KMS-11 (cell line): ENCODE measurements around the gene CUEDC1.

Experiments used
- H2AFZ ChIP-seq: fragments of 200-600 bp; sonication (generic); 2 replicates; pipeline ENCODE4 v1.6.1; 2016; ENCODE audit warnings: antibody characterized with exemption, mixed run types, low read depth
- H3K27ac ChIP-seq: fragments of 200-600 bp; sonication (generic); 2 replicates; pipeline ENCODE4 v1.6.1; 2016; ENCODE audit warnings: mild to moderate bottlenecking, mixed run types
- H3K27me3 ChIP-seq: fragments of 200-600 bp; sonication (generic); 2 replicates; pipeline ENCODE4 v1.6.1; 2017; ENCODE audit warnings: mild to moderate bottlenecking, low read depth, mixed run types, moderate library complexity; ENCODE audit not compliant: insufficient read depth
- H3K36me3 ChIP-seq: fragments of 200-600 bp; sonication (generic); 2 replicates; pipeline ENCODE4 v1.6.1; 2017; ENCODE audit warnings: mild to moderate bottlenecking, mixed run types; ENCODE audit not compliant: insufficient read depth
- H3K4me1 ChIP-seq: fragments of 200-600 bp; sonication (generic); 2 replicates; pipeline ENCODE4 v1.6.1; 2016; ENCODE audit warnings: mild to moderate bottlenecking, low read depth, mixed run types; ENCODE audit not compliant: poor library complexity, severe bottlenecking
- H3K4me2 ChIP-seq: fragments of 200-600 bp; sonication (generic); 2 replicates; pipeline ENCODE4 v1.7.0; 2016; ENCODE audit warnings: mild to moderate bottlenecking, mixed run types
- H3K4me3 ChIP-seq: fragments of 200-600 bp; sonication (generic); IDR thresholded peaks from 2 replicates; pipeline ENCODE4 v1.6.1; 2017; ENCODE audit warnings: low read depth, low read length, mixed read lengths; ENCODE audit not compliant: insufficient read depth
- H3K79me2 ChIP-seq: fragments of 200-600 bp; sonication (generic); 2 replicates; pipeline ENCODE4 v1.6.1; 2016; ENCODE audit warnings: low read depth, mixed run types; ENCODE audit not compliant: insufficient read depth
- H3K9ac ChIP-seq: fragments of 200-600 bp; sonication (generic); 2 replicates; pipeline ENCODE4 v1.6.1; 2016; ENCODE audit warnings: mild to moderate bottlenecking, mixed run types
- H4K20me1 ChIP-seq: fragments of 200-600 bp; sonication (generic); 2 replicates; pipeline ENCODE4 v1.6.1; 2016; ENCODE audit warnings: mild to moderate bottlenecking, mixed run types; ENCODE audit not compliant: insufficient read depth
- CTCF ChIP-seq: fragments of 200-600 bp; sonication (generic); conservative IDR thresholded peaks from 2 replicates; pipeline ENCODE4 v1.6.1; 2017; ENCODE audit warnings: low read depth, mild to moderate bottlenecking, antibody characterized with exemption, low read length, moderate library complexity, mixed read lengths

Gene CUEDC1

GRCh38 chr17:57982452-57983170 is 27.4 kb upstream of the CUEDC1 start:
- H3K9ac ChIP-seq, result no peak overlapping the region
- no peak overlapping the region for H3K27ac ChIP-seq
- H2AFZ ChIP-seq, result no peak overlapping the region
- H4K20me1 ChIP-seq, result no peaks in the 10 kb centered on the region; the same call in 1 of the 2 replicates
- H3K79me2 ChIP-seq, result peaks cover 38% of the 10 kb centered on the region
- H3K4me2 ChIP-seq, result no peak overlapping the region
- TF ChIP-seq CTCF, result no peak
- H3K4me3 ChIP-seq, result no peak overlapping the region
- peaks cover 46% of the 10 kb centered on the region for H3K4me1 ChIP-seq
- H3K27me3 ChIP-seq, result no peaks in the 10 kb centered on the region
- H3K36me3 ChIP-seq, result no peaks in the 10 kb centered on the region

GRCh38 chr17:57980522-57980921 is 25.3 kb upstream of the CUEDC1 start:
- Histone ChIP-seq H3K36me3 (peaks cover 6% of the 10 kb centered on the region; the same call in 1 of the 2 replicates), H3K9ac (no peak overlapping the region), H2AFZ (no peak overlapping the region), H3K27ac (no peak overlapping the region), H3K4me3 (no peak overlapping the region), H3K4me2 (no peak overlapping the region), H4K20me1 (no peaks in the 10 kb centered on the region; the same call in 1 of the 2 replicates), H3K4me1 (peaks cover 31% of the 10 kb centered on the region), H3K27me3 (no peaks in the 10 kb centered on the region), H3K79me2 (peaks cover 23% of the 10 kb centered on the region; the same call in 1 of the 2 replicates)
- no peak for TF ChIP-seq CTCF

- Histone ChIP-seq H4K20me1 (no peaks in the 10 kb centered on the region; the same call in 1 of the 2 replicates), H3K36me3 (peaks cover 6% of the 10 kb centered on the region; the same call in 1 of the 2 replicates)
- no peak for TF ChIP-seq CTCF
These were observed 23.9 kb upstream of the CUEDC1 start for GRCh38 chr17:57979076-57979475.

GRCh38 chr17:57976594-57976993 is 21.4 kb upstream of the CUEDC1 start:
- peaks cover 11% of the 10 kb centered on the region; the same call in 1 of the 2 replicates for H3K36me3 ChIP-seq
- H3K4me3 ChIP-seq, result no peak overlapping the region
- no peak overlapping the region for H2AFZ ChIP-seq
- no peak overlapping the region for H3K9ac ChIP-seq
- H3K27ac ChIP-seq, result no peak overlapping the region
- no peaks in the 10 kb centered on the region for H3K4me1 ChIP-seq
- TF ChIP-seq CTCF, result no peak
- H4K20me1 ChIP-seq, result no peaks in the 10 kb centered on the region; the same call in 1 of the 2 replicates
- H3K79me2 ChIP-seq, result no peaks in the 10 kb centered on the region
- no peaks in the 10 kb centered on the region for H3K27me3 ChIP-seq
- H3K4me2 ChIP-seq, result no peak overlapping the region

More at GRCh38 chr17:57979076-57979475, 23.9 kb upstream of the CUEDC1 start:
- Histone ChIP-seq H3K4me1 (peaks cover 17% of the 10 kb centered on the region), H3K9ac (no peak overlapping the region), H3K4me2 (no peak overlapping the region), H3K27me3 (no peaks in the 10 kb centered on the region), H3K27ac (no peak overlapping the region), H3K79me2 (peaks cover 9% of the 10 kb centered on the region; the same call in 1 of the 2 replicates), H2AFZ (no peak overlapping the region), H3K4me3 (no peak overlapping the region)
